Measurements from ENCODE around the gene IRAG1.

Gene IRAG1

GRCh38 chr11:10646005-10646404, 47.5 kb downstream of the IRAG1 start:
- no peak for DNase-seq (ENCODE audit: low read depth in 2 of 2)

GRCh38 chr11:10645212-10645795, 48.3 kb downstream of the IRAG1 start:
- DNase-seq (ENCODE audit: low read depth in 2 of 2): no peak

Measured in fibroblast of skin of left biceps (primary cell).